Limb (tissue), 2 donors: ENCODE data around the gene HS3ST5.
A peak's percentile ranks its signal among the peaks of the same experiment; 100 is the strongest.
"Not testable (repeated sequence)": the region's sequence is repeated elsewhere in the genome, so short reads cannot be mapped to it uniquely, and the experiment has no call there.

Experiments used
- DNase-seq, 2 donors: peaks; one replicate each; pipeline ENCODE4 v3.0.0-alpha.2; 2016; ENCODE audit errors: extremely low spot score in 2 of 2

HS3ST5 gene

DNA sequence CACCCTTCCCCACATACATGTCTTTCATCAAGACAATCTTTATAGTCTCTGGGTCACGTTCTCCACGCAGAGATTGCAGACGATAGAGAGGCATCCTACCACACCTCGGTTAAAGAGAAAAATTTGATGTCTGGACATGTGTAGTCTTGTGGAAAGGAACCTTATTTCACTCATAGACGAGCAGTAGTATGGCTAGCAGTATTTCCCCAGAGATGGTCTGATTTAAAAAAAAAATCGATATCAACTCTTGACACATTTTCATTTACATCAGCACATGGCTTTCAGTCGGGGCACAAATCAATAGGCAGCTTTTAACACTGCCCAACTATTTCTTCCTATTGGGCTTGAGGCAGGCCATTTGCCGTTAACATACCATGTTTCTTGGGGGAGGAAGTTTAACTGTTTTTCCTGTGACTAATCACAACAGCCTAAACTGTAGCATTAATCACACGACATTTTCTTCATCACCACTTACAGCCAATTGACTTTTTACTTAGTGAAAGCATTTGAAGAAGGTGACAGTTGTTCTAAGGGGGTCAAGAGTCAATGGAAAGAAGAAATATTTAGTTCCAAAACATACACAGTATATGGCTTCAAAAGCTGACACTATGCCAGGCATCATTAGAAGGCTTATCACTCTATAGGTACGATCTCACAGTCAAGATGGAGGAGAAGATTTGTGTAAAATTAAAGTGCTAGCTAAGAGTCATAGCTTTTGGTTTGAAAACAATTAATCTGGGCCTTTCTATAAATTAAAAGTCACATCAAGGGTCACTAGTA, 242.4 kb downstream of the HS3ST5 start:
- DNase-seq, result no peak

- DNase-seq, result peak in 1 of 2 donors; percentile 62
These were observed 246.2 kb downstream of the HS3ST5 start for GRCh38 chr6:114096561-114097172.

- no peak for DNase-seq
These were observed 249.9 kb downstream of the HS3ST5 start for GRCh38 chr6:114092943-114093342.

DNA sequence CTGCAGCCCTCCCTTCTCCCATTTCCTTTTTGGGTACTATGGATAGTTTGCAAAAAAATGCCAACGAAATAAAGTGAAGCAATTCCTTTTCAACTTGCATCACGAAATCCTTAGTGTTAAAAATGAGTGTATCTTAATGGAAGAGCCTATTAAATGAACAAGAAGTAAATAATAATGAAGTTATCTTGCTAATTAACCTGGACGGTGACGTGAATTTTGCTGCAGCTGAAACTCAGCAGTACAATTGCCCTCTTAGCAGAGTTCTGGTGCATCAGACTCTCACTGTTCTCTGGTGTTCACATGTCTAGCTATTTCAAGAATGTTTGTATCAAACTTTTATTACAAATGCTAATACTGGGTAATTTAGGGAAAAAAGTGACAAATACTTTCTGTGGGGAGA, 252.2 kb downstream of the HS3ST5 start:
- DNase-seq, result no peak

DNA sequence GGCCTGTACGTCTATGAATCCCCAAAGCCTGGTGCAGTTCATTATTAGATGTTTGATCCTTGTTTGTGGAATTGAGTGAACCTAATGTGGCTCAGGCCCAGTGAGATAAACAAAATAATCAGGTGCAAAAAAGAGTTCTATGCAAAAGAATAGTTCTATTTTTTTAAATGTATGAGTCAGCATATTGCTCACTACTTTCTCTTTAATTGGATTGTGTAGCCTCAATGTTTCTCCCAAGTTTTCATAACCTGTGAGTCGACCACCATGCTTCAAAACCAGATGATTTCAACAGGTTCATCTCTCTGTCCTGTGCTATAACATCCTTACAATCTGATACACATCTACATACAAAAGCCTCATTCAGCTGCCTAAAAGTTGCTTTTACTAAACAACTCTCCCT, 255.3 kb downstream of the HS3ST5 start:
- no peak for DNase-seq

DNA sequence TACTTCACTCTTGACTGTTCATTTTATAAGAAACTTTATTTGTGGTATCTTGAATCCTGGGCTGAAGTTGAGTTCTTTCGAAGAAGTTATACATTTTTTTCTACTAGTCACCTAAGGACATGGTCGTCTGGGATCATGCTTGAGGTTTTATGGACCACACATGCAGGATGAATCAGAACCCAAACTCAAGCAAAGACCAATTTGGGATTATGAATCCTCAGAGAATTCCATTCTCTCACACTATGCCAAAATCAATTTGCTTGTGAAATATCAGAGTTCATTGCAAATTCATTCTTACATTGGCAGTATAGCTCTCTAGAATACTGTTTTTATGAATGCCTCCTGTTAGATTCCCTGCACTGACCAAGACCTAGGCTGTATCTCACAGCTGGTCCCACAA, 257.6 kb downstream of the HS3ST5 start:
- DNase-seq, result no peak

GRCh38 chr6:114084327-114084890, 258.4 kb downstream of the HS3ST5 start:
- DNase-seq, result no peak

GRCh38 chr6:114083251-114083650, 259.6 kb downstream of the HS3ST5 start:
- DNase-seq, result no peak

- DNase-seq, result no peak
These were observed 261.1 kb downstream of the HS3ST5 start for GRCh38 chr6:114081730-114082129.

DNA sequence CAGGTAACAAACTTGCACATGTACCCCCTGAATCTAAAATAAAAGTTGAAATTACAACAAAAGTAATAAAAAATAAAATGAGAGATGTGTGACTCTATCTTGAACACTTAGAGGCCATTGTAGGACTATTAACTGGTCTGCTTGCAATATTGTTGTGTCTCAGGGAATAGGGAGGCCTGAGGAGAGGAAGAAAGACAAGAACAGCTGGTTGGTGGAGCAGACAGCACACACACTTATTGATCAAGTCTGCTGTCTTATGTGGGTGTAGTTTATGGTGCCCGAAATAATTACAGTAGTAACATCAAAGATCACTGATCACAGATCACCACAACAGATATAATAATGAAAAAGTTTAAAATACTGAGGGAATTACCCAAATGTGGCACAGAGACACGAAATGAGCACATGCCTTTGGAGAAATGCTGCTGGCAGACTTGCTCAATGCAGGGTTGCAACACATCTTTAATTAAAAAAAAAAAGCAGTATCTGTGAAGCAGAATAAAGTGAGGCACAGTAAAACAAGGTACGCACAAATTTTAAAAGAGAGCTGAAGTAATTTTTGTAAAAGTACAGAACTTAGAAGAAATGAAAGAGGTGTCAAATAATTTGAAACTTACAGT, 261.8 kb downstream of the HS3ST5 start:
- no peak for DNase-seq

DNA sequence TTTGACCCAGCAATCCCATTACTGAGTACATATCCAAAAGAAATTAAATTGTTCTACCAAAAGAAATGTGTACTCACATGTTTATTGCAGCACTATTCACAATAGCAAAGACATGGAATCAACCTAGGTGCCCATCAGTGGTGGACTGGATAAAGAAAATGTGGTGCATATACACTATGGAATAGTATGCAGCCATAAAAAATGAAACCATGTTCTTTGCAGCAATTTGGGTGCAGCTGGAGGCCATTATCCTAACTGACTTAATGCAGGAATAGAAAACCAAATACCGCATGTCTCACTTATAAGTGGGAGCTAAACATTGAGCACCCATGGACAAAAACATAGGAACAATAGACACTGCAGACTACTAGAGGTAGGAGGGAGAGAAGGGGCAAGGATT, 262.4 kb downstream of the HS3ST5 start:
- DNase-seq, result not testable (repeated sequence)

DNA sequence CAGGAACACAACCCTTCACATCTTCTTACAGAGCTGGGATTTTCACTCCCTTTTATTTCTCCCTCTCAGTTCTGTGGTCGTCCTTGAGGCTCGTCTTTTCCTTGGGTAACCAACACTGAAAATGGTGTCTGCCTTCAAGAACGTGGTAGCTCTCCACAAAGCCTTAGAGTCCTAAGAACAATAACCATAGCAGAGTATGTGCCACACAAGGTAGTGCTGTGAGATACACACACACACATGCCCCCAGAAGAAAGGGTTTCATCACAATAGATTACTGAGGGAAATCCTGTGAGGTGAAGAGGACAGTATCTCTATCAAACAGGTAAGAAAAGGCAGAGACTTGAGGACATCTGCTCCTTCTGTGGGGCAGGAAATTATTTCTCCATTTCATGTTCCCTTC, 267.0 kb downstream of the HS3ST5 start:
- DNase-seq, result no peak

DNA sequence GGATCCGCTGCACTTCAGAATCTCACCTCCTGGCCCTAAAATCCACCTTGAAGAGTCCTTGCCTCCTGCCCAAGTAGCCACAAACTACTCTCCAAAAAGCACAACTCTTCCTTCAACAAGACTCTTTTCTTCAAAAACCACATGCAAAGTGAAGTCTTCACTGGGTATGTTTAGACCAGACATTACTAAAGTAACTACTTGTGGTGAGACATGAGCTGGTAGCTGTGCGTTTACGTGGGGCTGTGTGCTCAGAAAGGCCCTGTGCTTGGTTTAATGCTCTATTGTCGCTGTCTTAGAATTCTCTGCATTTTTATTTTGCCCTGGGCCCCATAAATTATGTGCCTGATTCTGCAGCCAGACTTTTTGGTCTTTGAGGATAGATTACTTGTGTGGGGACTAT, 267.5 kb downstream of the HS3ST5 start:
- DNase-seq, result no peak

- DNase-seq, result peak in 1 of 2 donors; percentile 38
These were observed 274.1 kb downstream of the HS3ST5 start for GRCh38 chr6:114068771-114069170.

- peak in 1 of 2 donors; percentile 38 for DNase-seq
These were observed 274.7 kb downstream of the HS3ST5 start for GRCh38 chr6:114068116-114068515.

DNA sequence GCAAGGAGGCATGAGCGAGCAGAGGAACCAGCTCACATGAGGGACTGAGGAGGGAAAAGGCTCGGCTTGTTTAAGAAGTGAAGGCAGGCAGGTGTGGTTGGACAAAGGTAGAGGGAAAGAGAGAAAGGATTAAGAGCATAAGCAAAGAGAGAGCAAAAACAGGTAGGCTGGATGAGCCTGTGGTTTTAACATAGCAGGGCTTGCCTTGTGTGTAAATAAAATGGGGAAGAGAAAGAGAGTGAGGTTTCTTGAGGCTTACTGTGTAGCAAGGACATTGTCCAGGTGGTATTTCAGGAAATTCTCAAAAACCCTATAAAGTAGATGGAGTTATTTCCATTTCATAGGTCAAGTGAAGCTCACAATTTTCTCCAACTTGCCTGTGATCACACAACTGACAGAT, 278.0 kb downstream of the HS3ST5 start:
- DNase-seq, result no peak

- DNase-seq, result no peak
These were observed 278.9 kb downstream of the HS3ST5 start for GRCh38 chr6:114063956-114064355.

- no peak for DNase-seq
These were observed 280.6 kb downstream of the HS3ST5 start for GRCh38 chr6:114062199-114062598.

DNA sequence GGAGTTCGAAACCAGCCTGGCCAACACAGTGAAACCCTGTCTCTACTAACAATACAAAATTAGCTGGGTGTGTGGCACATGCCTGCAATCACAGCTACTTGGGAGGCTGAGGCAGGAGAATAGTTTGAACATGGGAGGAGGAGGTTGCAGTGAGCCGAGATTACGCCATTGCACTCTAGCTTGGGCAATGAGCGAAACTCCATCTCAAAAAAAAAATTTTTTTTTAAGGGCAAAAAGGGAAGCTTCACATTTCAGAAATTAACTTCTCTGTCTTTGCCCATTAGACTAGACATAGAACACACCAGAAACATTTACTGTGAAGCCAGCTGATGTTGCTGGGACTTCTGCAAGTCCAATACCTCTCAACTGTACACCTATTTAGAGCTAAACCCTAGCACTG, 281.1 kb downstream of the HS3ST5 start:
- DNase-seq, result no peak

GRCh38 chr6:114061116-114061515, 281.7 kb downstream of the HS3ST5 start:
- DNase-seq, result no peak

DNA sequence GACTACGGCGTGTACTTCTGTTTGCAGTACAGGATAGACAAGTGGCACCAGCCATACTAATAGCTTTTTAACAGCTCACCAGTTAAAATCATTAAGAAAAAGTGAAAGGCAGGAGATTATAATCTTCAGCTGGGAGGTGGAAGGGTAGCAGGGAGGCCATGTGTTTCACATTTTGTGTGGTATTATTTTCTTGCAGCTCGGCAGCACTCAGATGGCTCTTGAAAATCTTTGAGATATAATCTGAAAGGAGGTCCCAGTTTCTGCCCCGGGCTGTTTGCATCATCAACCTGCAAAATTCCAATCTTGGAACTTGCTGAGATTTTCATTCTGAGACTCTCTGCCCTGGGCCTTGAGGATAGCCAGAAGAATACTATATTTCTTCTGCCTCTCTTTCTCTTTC, 284.4 kb downstream of the HS3ST5 start:
- DNase-seq, result no peak

GRCh38 chr6:114055763-114056162, 287.1 kb downstream of the HS3ST5 start:
- DNase-seq, result no peak
